Measurements from ENCODE around the gene CSN2. TPM values are rescaled to one million over a fixed set of nuclear protein-coding genes. Genes with fewer than 3 reads are reported as not detected.

CSN2 gene
- total RNA-seq, 4 donors from 2014 or later = not detected

GRCh38 chr4:69910016-69910782, 55.3 kb downstream of the CSN2 start:
- no peak overlapping the region for H3K4me3 ChIP-seq
- no peaks in the 10 kb centered on the region for H3K36me3 ChIP-seq
- DNase-seq = no peak
- peaks cover 0 to 5% of the 10 kb centered on the region in 2 donors for H3K27me3 ChIP-seq
- intact Hi-C loops (cut with DNase I; ENCODE audit: low total_unique reads) = no loop called here
- H3K4me1 ChIP-seq = no peaks in the 10 kb centered on the region
- H3K9me3 ChIP-seq = no peaks in the 10 kb centered on the region
- H3K27ac ChIP-seq = no peak overlapping the region
- no peak for TF ChIP-seq POLR2A (IDR thresholded peaks at IDR 0.05)

- intact Hi-C loops (cut with DNase I; ENCODE audit: low total_unique reads) = no loop called here
- DNase-seq = no peak
- H3K9me3 ChIP-seq = no peaks in the 10 kb centered on the region
- no peaks in the 10 kb centered on the region for H3K36me3 ChIP-seq
- H3K4me1 ChIP-seq = no peaks in the 10 kb centered on the region
- TF ChIP-seq CTCF (IDR thresholded peaks at IDR 0.05) (no peak), POLR2A (IDR thresholded peaks at IDR 0.05) (no peak)
- no peak overlapping the region for H3K27ac ChIP-seq
- peaks cover 0 to 5% of the 10 kb centered on the region in 2 donors for H3K27me3 ChIP-seq
- H3K4me3 ChIP-seq = no peak overlapping the region
Observed at GRCh38 chr4:69909195-69909594, 56.3 kb downstream of the CSN2 start.

- no peak overlapping the region for H3K27ac ChIP-seq
- H3K4me3 ChIP-seq = no peak overlapping the region
- peaks cover 0 to 5% of the 10 kb centered on the region in 2 donors for H3K27me3 ChIP-seq
- DNase-seq = no peak
- no peaks in the 10 kb centered on the region for H3K9me3 ChIP-seq
- intact Hi-C loops (cut with DNase I; ENCODE audit: low total_unique reads) = no loop called here
- H3K36me3 ChIP-seq = no peaks in the 10 kb centered on the region
- H3K4me1 ChIP-seq = no peaks in the 10 kb centered on the region
- TF ChIP-seq POLR2A (IDR thresholded peaks at IDR 0.05) = no peak
- no peak for TF ChIP-seq CTCF (IDR thresholded peaks at IDR 0.05)
Observed at GRCh38 chr4:69907151-69907550, 58.4 kb downstream of the CSN2 start.

Other genes starting within 250 kb of the CSN2 start
- 1 to 10 TPM in 3 of 4 donors, under 1 TPM in 1; 0.51 to 2.4 (median 2.2) TPM for gene SULT1B1, start 205.1 kb downstream of the CSN2 start, total RNA-seq
- gene SULT1E1, start 105.6 kb downstream of the CSN2 start, total RNA-seq = 100 to 1,000 TPM in 1 of 4 donors, not detected in 3; 539 TPM
- gene CSN1S1, start 34.7 kb downstream of the CSN2 start, total RNA-seq = not detected
- gene STATH, start 30.2 kb upstream of the CSN2 start, total RNA-seq = not detected
- not detected for gene HTN3, start 62.7 kb upstream of the CSN2 start, total RNA-seq
- gene HTN1, start 84.7 kb upstream of the CSN2 start, total RNA-seq = not detected
- not detected for gene PRR27, start 188.5 kb upstream of the CSN2 start, total RNA-seq
- under 1 TPM in 1 of 4 donors, not detected in 3; 0.35 TPM for gene ODAM, start 230.0 kb upstream of the CSN2 start, total RNA-seq

All from uterus (tissue), 4 donors.